Suprapubic skin (tissue), 3 donors: ENCODE data around the gene RTN4R.

ENCODE experiments used
- EP300 ChIP-seq: sonication (generic); formaldehyde crosslinking; IDR thresholded peaks from one replicate; pipeline ENCODE4 v1.6.1; 2017; ENCODE audit warnings: antibody characterized with exemption
- POLR2A ChIP-seq, 2 donors: fragments of 450-650 bp; IDR thresholded peaks; one replicate each; pipeline ENCODE4 v1.6.1; 2017; ENCODE audit warnings: antibody characterized with exemption in 2 of 2, mild to moderate bottlenecking in 2 of 2, moderate library complexity in 2 of 2
- TF ChIP-seq, protein P1 (sequence below), 2 donors: fragments of 200-600 bp in 1 of 2; fragments of 450-650 bp in 1 of 2; sonication (generic) in 1 of 2; IDR thresholded peaks; one replicate each; pipeline ENCODE4 v1.5.1; 2016 to 2019; ENCODE audit warnings: antibody characterized with exemption in 2 of 2, mild to moderate bottlenecking in 1 of 2, moderate library complexity in 1 of 2

- TF ChIP-seq POLR2A (IDR thresholded peaks at IDR 0.05), result no peak
- TF ChIP-seq, protein P1, sequence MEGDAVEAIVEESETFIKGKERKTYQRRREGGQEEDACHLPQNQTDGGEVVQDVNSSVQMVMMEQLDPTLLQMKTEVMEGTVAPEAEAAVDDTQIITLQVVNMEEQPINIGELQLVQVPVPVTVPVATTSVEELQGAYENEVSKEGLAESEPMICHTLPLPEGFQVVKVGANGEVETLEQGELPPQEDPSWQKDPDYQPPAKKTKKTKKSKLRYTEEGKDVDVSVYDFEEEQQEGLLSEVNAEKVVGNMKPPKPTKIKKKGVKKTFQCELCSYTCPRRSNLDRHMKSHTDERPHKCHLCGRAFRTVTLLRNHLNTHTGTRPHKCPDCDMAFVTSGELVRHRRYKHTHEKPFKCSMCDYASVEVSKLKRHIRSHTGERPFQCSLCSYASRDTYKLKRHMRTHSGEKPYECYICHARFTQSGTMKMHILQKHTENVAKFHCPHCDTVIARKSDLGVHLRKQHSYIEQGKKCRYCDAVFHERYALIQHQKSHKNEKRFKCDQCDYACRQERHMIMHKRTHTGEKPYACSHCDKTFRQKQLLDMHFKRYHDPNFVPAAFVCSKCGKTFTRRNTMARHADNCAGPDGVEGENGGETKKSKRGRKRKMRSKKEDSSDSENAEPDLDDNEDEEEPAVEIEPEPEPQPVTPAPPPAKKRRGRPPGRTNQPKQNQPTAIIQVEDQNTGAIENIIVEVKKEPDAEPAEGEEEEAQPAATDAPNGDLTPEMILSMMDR (IDR thresholded peaks at IDR 0.05), result no peak
- TF ChIP-seq EP300, result no peak
These were observed 26.3 kb downstream of the RTN4R start for GRCh38 chr22:20241579-20242392.
